RWPE1 (cell line): ENCODE measurements around the gene HDAC9.

Experiments used
- CTCF ChIA-PET: fragments of 350-600 bp; sonication (Branson Sonifier 250); formaldehyde crosslinking; extraction: SDS; loops from one replicate; lab custom pipeline; 2021; lab: Yijun Ruan, JAX
- POLR2A ChIA-PET: fragments of 400-600 bp; formaldehyde crosslinking; extraction: SDS; loops from one replicate; lab custom pipeline; 2020; ENCODE audit warnings: antibody characterized with exemption; ENCODE audit not compliant: low non-redundant PET; lab: Yijun Ruan, JAX
- DNase-seq: peaks from one replicate; pipeline ENCODE4 v3.0.0; 2012; ENCODE audit warnings: low spot score
- H3K27ac ChIP-seq: fragments of 450-650 bp; 2 replicates; pipeline ENCODE4 v1.5.1; 2017
- CTCF ChIP-seq: fragments of 450-650 bp; conservative IDR thresholded peaks from 2 replicates; pipeline ENCODE4 v1.5.1; 2017; ENCODE audit warnings: low read depth, mild to moderate bottlenecking

The HDAC9 gene

DNA sequence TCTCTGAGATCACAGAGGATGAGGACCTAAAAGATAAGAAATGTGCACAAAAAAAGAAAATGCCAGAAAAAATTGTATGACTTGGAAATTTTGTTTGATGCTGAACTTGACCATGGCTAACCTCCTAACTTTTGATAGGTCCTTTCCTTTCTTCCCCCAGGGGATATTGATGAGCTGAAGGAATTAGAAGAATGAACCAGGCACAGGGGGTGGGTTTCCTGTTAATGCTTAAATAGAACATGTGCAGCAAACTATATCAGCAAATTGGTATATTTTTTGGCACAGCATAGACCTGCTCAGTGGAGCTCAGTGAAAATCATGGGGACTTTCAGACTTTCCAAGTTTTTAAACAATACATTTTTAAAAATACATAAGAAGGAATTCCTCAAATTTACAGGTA lies 300.7 kb downstream of the HDAC9 start:
- no peak for DNase-seq
- no peak overlapping the region for H3K27ac ChIP-seq
- ChIA-PET POLR2A (no interaction called here), CTCF (interaction anchor here (0.6 kb wide), 2 partner anchors 440 to 1786 kb away, joined by 3 to 4 read pairs; no protein-coding TSS in a partner anchor)
- TF ChIP-seq CTCF, result no peak

GRCh38 chr7:18798088-18798906 lies 302.7 kb downstream of the HDAC9 start:
- CTCF ChIA-PET, result no interaction called here
- POLR2A ChIA-PET, result no interaction called here
- no peak for DNase-seq
- TF ChIP-seq CTCF, result no peak
- H3K27ac ChIP-seq, result no peak overlapping the region

DNA sequence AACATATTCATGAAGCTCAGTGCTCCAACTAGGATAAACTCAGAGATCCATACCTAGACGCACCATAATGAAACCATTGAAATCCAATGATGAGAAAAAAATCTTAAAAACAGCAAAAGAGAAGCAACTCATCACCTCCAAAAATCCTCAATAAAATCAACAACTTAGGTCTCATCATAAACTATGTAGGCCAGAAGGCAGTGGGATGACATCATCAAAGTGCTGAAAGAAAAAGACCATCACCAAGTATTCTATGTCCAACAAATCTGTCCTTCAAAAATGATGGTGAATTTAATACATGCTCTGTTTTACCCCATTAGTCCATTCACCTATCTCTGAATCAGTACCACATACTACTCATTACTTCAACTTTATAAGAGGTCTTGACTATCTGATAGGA lies 304.4 kb downstream of the HDAC9 start:
- POLR2A ChIA-PET, result no interaction called here

GRCh38 chr7:18803923-18804322 lies 308.4 kb downstream of the HDAC9 start:
- no peak for DNase-seq
- no peak overlapping the region for H3K27ac ChIP-seq
- ChIA-PET CTCF (no interaction called here), POLR2A (no interaction called here)
- TF ChIP-seq CTCF, result no peak

More for the DNA sequence above, 304.4 kb downstream of the HDAC9 start:
- DNase-seq, result no peak
- TF ChIP-seq CTCF, result no peak
- no peak overlapping the region for H3K27ac ChIP-seq
- CTCF ChIA-PET, result no interaction called here

- CTCF ChIA-PET, result no interaction called here
These were observed 310.6 kb downstream of the HDAC9 start for GRCh38 chr7:18806177-18806576.

GRCh38 chr7:18808026-18808425 lies 312.5 kb downstream of the HDAC9 start:
- ChIA-PET CTCF (interaction anchor here (0.6 kb wide), 2 partner anchors 1109 to 1669 kb away, joined by 3 to 5 read pairs; no protein-coding TSS in a partner anchor), POLR2A (no interaction called here)
- no peak for TF ChIP-seq CTCF
- H3K27ac ChIP-seq, result no peak overlapping the region
- no peak for DNase-seq

More at GRCh38 chr7:18806177-18806576, 310.6 kb downstream of the HDAC9 start:
- no peak overlapping the region for H3K27ac ChIP-seq
- no peak for DNase-seq
- TF ChIP-seq CTCF, result no peak
- POLR2A ChIA-PET, result no interaction called here
